ENCODE results near the gene RAB12. TPM values are rescaled to one million over a fixed set of nuclear protein-coding genes. Genes with fewer than 3 reads are reported as not detected.

The RAB12 gene
- total and polyA plus RNA-seq, 2 of the 8 experiments (the other 6 are each of a cell fraction or from before 2014, with no cell fraction given) = 19.7 to 45.9 TPM

GRCh38 chr18:8559612-8560186, 49.5 kb upstream of the RAB12 start:
- Histone ChIP-seq H3K27ac (ENCODE audit: low read depth, low read length) (no peak overlapping the region), H2AK5ac (ENCODE audit: low read depth, low read length) (no peak overlapping the region), H3K79me2 (ENCODE audit: control insufficient read depth in 1 of 2, insufficient read depth in 2 of 2, low read length in 2 of 2) (no peaks in the 10 kb centered on the region), H3K4ac (replicated peaks; ENCODE audit: insufficient read length, low read depth, low read length) (no peak overlapping the region), H2AFZ (ENCODE audit: low read length) (peak overlapping the region; percentile 33; the same call in 1 of the 2 replicates), H3K79me1 (ENCODE audit: low read depth, low read length) (no peaks in the 10 kb centered on the region), H3K4me1 (replicated peaks in 1 of 4; ENCODE audit: control insufficient read depth in 3 of 4, insufficient read depth in 4 of 4, low read length in 3 of 4) (no peaks in the 10 kb centered on the region), H3K14ac (ENCODE audit: insufficient read length) (no peak overlapping the region), H2BK120ac (replicated peaks; ENCODE audit: low read depth, low read length) (no peak overlapping the region), H3K4me3 (ENCODE audit: extremely low read depth in 1 of 4, insufficient read depth in 2 of 4, low read depth in 3 of 4, low read length in 4 of 4) (no peak overlapping the region), H3K9ac (replicated peaks in 1 of 4; ENCODE audit: extremely low read depth in 1 of 4, low read depth in 3 of 4, low read length in 3 of 4) (no peak overlapping the region), H3K4me2 (ENCODE audit: insufficient read depth in 1 of 2, low read depth in 2 of 2, low read length in 2 of 2) (no peak overlapping the region), H3K23me2 (ENCODE audit: low read depth, low read length) (no peaks in the 10 kb centered on the region; the same call in 1 of the 2 replicates), H2BK20ac (ENCODE audit: low read length) (no peak overlapping the region), H4K91ac (replicated peaks; ENCODE audit: insufficient read length, low read length) (no peak overlapping the region), H4K5ac (ENCODE audit: insufficient read length, low read depth, low read length) (no peak overlapping the region), H4K20me1 (replicated peaks in 1 of 2; ENCODE audit: control insufficient read depth in 1 of 2, insufficient read depth in 2 of 2, low read length in 2 of 2) (no peaks in the 10 kb centered on the region), H3K36me3 (ENCODE audit: control insufficient read depth in 2 of 4, insufficient read depth in 4 of 4, low read length in 3 of 4) (no peaks in the 10 kb centered on the region), H3K56ac (replicated peaks; ENCODE audit: insufficient read length, low read depth, low read length) (no peak overlapping the region), H3K23ac (ENCODE audit: insufficient read length) (no peak overlapping the region), H3K18ac (ENCODE audit: extremely low read depth, low read length) (no peak overlapping the region), H3K27me3 (replicated peaks in 1 of 4; ENCODE audit: control insufficient read depth in 3 of 4, extremely low read depth in 1 of 4, insufficient read depth in 3 of 4, low read length in 3 of 4) (no peaks in the 10 kb centered on the region), H2BK12ac (ENCODE audit: low read depth, low read length) (no peak overlapping the region), H4K8ac (ENCODE audit: extremely low read depth, insufficient read depth, low read length) (no peak overlapping the region), H3K9me3 (ENCODE audit: insufficient read depth in 2 of 2, low read depth in 1 of 2, low read length in 1 of 2) (no peaks in the 10 kb centered on the region), H2BK5ac (ENCODE audit: low read depth, low read length) (no peak overlapping the region), H2BK15ac (ENCODE audit: low read length) (no peak overlapping the region)
- ChIA-PET CTCF (ENCODE audit: partially characterized antibody) (no interaction called here), POLR2A (ENCODE audit: partially characterized antibody) (no interaction called here)
- DNase-seq (ENCODE audit: low read depth in 1 of 2, low spot score in 2 of 2) (no peak), FAIRE-seq (no peak)
- 88% methylated on average over 4 of the region's 4 CpGs; no CpG with 5 or more reads in 1 of the 2 experiments for WGBS, 2 experiments (ENCODE audit: extremely low coverage in 1 of 2, insufficient coverage in 1 of 2, insufficient read length in 1 of 2, insufficient replicate concordance in 2 of 2, low coverage in 1 of 2, low lambda C conversion rate in 2 of 2, missing lambda C conversion rate in 1 of 2)
- TF ChIP-seq PHF8 (conservative IDR thresholded peaks at IDR 0.05; ENCODE audit: low read depth, low read length) = no peak
- TF ChIP-seq POLR2A (IDR thresholded peaks at IDR 0.05; ENCODE audit: control extremely low read depth in 1 of 2, low read depth in 2 of 2, low read length in 2 of 2) = no peak
- no peak for TF ChIP-seq FOSL1 (IDR thresholded peaks at IDR 0.05; ENCODE audit: insufficient read depth, low read depth, low read length)
- TF ChIP-seq BRCA1 (IDR thresholded peaks at IDR 0.05; ENCODE audit: low read depth, low read length) = no peak
- TF ChIP-seq SP4 (IDR thresholded peaks at IDR 0.05; ENCODE audit: low read length) = no peak
- TF ChIP-seq RFX5 (IDR thresholded peaks at IDR 0.05; ENCODE audit: borderline replicate concordance, low read depth, low read length) = no peak
